AML-193 (cell line): ENCODE data around the gene ZNF628.
A peak's percentile ranks its signal among the peaks of the same experiment; 100 is the strongest.
"Not testable (repeated sequence)": the region's sequence is repeated elsewhere in the genome, so short reads cannot be mapped to it uniquely, and the experiment has no call there.

Experiments used
- DNase-seq, 2 experiments: peaks; one replicate each; lab custom pipeline; 2025; lab: John Stamatoyannopoulos, UW

ZNF628 gene

GRCh38 chr19:55476100-55476775, at the start of gene ZNF628:
Gene ZNF628 (plus strand): TSS chr19:55476617. CDS start chr19:55479911, 3,294 bp downstream.
- peak; percentile 90 to 92 for DNase-seq

GRCh38 chr19:55431183-55431582, 45.2 kb upstream of the ZNF628 start:
- DNase-seq = no peak

- DNase-seq = no peak
Observed at GRCh38 chr19:55432241-55432959, 44.0 kb upstream of the ZNF628 start.

GRCh38 chr19:55433292-55433691, 43.1 kb upstream of the ZNF628 start:
- DNase-seq = no peak

- DNase-seq = no peak
Observed at GRCh38 chr19:55434356-55434919, 42.0 kb upstream of the ZNF628 start.

GRCh38 chr19:55435020-55435419, 41.4 kb upstream of the ZNF628 start:
- no peak for DNase-seq

- no peak for DNase-seq
Observed at GRCh38 chr19:55436847-55437246, 39.6 kb upstream of the ZNF628 start.

GRCh38 chr19:55437410-55437809, 39.0 kb upstream of the ZNF628 start:
- DNase-seq = peak in 1 of 2 experiments; percentile 20

- no peak for DNase-seq
Observed at GRCh38 chr19:55439052-55439451, 37.4 kb upstream of the ZNF628 start.

GRCh38 chr19:55440411-55441105, 35.9 kb upstream of the ZNF628 start:
- no peak for DNase-seq

- DNase-seq = no peak
Observed at GRCh38 chr19:55441319-55441691, 35.1 kb upstream of the ZNF628 start.

- DNase-seq = no peak
Observed at GRCh38 chr19:55441692-55442321, 34.6 kb upstream of the ZNF628 start.

GRCh38 chr19:55442372-55442961, 34.0 kb upstream of the ZNF628 start:
- no peak for DNase-seq

GRCh38 chr19:55443045-55443823, 33.2 kb upstream of the ZNF628 start, which contains the start of gene SHISA7:
Gene SHISA7 (minus strand): TSS chr19:55443300. CDS start chr19:55442863, 437 bp downstream.
- DNase-seq = no peak

- DNase-seq = no peak
Observed at GRCh38 chr19:55443824-55444480, 32.5 kb upstream of the ZNF628 start.

- DNase-seq = no peak
Observed at GRCh38 chr19:55444646-55445045, 31.8 kb upstream of the ZNF628 start.

- no peak for DNase-seq
Observed at GRCh38 chr19:55446060-55446459, 30.4 kb upstream of the ZNF628 start.

- DNase-seq = no peak
Observed at GRCh38 chr19:55447421-55448174, 28.8 kb upstream of the ZNF628 start.

GRCh38 chr19:55448175-55448490, 28.3 kb upstream of the ZNF628 start:
- not testable (repeated sequence) for DNase-seq

GRCh38 chr19:55449469-55449868, 26.9 kb upstream of the ZNF628 start:
- no peak for DNase-seq
